Thoracic aorta (tissue), 2 donors: ENCODE results near the gene IL32. TPM values are rescaled to one million over a fixed set of nuclear protein-coding genes. Genes with fewer than 3 reads are reported as not detected.

ENCODE experiments used
- ATAC-seq: fragments of 150-250 bp; one replicate; pipeline ENCODE4 v1.8.0; 2017; ENCODE audit warnings: low read depth; ENCODE audit not compliant: insufficient number of reproducible peaks, low FRiP score
- DNase-seq: peaks from one replicate; pipeline ENCODE4 v3.0.0-alpha.2; 2020; ENCODE audit warnings: low spot score
- H3K27ac ChIP-seq, 2 donors: fragments of 200-600 bp; sonication (generic); 1 replicate in 1 of 2; 2 replicates in 1 of 2; pipeline ENCODE4 v1.5.1; 2016; ENCODE audit warnings: mild to moderate bottlenecking in 2 of 2, moderate library complexity in 2 of 2
- H3K27me3 ChIP-seq: fragments of 200-600 bp; sonication (generic); replicated peaks from 2 replicates; pipeline ENCODE4 v1.6.0; 2016; ENCODE audit warnings: mild to moderate bottlenecking; ENCODE audit not compliant: insufficient read depth
- H3K36me3 ChIP-seq: fragments of 200-600 bp; sonication (generic); one replicate; pipeline ENCODE4 v1.5.1; 2016
- H3K4me1 ChIP-seq, 2 donors: fragments of 200-600 bp; sonication (generic); 1 replicate in 1 of 2; 2 replicates in 1 of 2; pipeline versions ENCODE4 v1.5.1 to v1.6.0; 2016; ENCODE audit warnings: low read depth in 2 of 2, mild to moderate bottlenecking in 1 of 2; ENCODE audit not compliant: control insufficient read depth in 1 of 2
- H3K4me3 ChIP-seq: fragments of 200-600 bp; sonication (generic); 2 replicates; pipeline ENCODE4 v1.5.1; 2016; ENCODE audit warnings: mild to moderate bottlenecking
- H3K9me3 ChIP-seq: fragments of 200-600 bp; sonication (generic); 2 replicates; pipeline ENCODE4 v1.5.1; 2016
- total RNA-seq, 2 donors: library from RNA; depleted of rRNA; stranded (reverse); fragments of >200 nt; gene quantifications; one replicate each; pipeline versions ENCODE4 v1.1.0 to v1.2.3, GENCODE V29; 2016
- TF ChIP-seq, protein P1 (sequence below): fragments of 200-600 bp; sonication (generic); IDR thresholded peaks from one replicate; pipeline ENCODE4 v1.5.1; 2019; ENCODE audit warnings: antibody characterized with exemption

Gene IL32
- total RNA-seq, 2 donors from 2014 or later, result 42.4 to 55.4 TPM

DNA sequence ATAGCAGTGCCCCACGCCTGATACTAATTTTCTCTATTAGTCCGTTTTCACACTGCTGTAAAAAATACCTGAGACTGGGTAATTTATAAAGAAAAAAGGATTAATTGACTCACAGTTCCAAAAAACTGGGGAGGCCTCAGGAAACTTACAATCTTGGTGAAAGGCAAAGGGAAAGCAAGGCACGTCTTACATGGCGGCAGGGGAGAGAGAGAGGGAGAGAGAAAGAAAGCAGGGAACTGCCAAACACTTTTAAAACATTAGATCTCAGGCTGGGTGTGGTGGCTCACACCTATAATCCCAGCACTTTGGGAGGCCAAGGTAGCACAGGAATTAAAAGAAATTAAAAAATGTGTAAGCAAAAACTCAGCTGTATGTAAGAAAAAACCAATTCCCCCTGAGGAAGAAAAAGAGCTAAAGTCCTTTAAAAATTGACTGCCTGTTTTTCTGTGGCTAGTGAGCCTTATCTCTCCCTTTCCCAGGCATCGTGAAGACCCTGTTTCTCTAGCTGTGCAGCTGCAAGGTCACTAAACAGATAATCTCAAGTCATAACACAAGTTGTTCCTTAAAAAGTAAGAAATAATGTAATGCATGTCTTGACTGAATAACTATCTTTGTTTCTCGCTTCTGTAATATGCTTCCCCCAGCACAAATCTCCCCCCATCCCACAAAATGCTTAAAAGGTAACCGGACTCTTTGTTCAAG lies 19.7 kb downstream of the IL32 start:
- DNase-seq (no peak), ATAC-seq (no peak)
- no peak overlapping the region for H3K4me3 ChIP-seq
- H3K27me3 ChIP-seq, result no peaks in the 10 kb centered on the region
- no peak overlapping the region for H3K27ac ChIP-seq
- TF ChIP-seq, protein P1, sequence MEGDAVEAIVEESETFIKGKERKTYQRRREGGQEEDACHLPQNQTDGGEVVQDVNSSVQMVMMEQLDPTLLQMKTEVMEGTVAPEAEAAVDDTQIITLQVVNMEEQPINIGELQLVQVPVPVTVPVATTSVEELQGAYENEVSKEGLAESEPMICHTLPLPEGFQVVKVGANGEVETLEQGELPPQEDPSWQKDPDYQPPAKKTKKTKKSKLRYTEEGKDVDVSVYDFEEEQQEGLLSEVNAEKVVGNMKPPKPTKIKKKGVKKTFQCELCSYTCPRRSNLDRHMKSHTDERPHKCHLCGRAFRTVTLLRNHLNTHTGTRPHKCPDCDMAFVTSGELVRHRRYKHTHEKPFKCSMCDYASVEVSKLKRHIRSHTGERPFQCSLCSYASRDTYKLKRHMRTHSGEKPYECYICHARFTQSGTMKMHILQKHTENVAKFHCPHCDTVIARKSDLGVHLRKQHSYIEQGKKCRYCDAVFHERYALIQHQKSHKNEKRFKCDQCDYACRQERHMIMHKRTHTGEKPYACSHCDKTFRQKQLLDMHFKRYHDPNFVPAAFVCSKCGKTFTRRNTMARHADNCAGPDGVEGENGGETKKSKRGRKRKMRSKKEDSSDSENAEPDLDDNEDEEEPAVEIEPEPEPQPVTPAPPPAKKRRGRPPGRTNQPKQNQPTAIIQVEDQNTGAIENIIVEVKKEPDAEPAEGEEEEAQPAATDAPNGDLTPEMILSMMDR, result no peak
- no peaks in the 10 kb centered on the region for H3K36me3 ChIP-seq
- no peaks in the 10 kb centered on the region for H3K9me3 ChIP-seq
- peaks cover 0 to 5% of the 10 kb centered on the region in 2 donors for H3K4me1 ChIP-seq

DNA sequence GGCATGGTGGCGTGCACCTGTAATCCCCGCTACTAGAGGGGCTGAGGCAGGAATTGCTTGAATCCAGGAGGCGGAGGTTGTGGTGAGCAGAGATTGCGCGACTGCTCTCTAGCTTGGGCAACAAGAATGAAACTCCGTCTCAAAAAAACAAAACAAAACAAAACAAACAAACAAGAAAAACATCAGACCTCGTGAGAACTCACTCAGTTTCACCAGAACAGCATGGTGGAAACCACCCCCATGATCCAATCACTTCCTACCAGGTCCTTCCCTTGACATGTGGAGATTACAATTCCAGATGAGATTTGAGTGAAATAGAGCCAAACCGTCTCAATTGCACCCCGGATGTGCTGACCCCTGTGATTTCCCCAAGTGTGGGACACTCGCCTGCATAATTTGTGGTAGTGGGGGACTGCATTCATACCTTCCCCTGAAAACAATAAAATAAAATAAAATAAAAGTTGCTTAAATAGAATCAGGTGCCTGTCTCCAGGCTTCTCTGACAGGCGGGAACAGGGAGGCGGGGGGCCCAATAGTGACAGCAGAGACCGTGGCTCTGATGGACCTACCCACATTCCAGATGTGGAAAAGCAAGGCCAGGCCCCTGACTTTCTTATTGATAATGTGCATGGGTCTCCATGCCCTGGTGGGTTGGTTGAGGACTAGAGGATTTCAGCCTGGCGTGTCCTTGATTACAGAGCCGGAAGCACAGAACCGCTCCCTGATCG lies 20.6 kb downstream of the IL32 start:
- peak overlapping the region; percentile 60 for H3K4me3 ChIP-seq
- H3K9me3 ChIP-seq, result no peaks in the 10 kb centered on the region
- H3K27ac ChIP-seq, result no peak overlapping the region
- TF ChIP-seq, protein P1, result no peak
- no peaks in the 10 kb centered on the region for H3K27me3 ChIP-seq
- H3K4me1 ChIP-seq, result peaks cover 0 to 5% of the 10 kb centered on the region in 2 donors
- DNase-seq (no peak), ATAC-seq (no peak)
- no peaks in the 10 kb centered on the region for H3K36me3 ChIP-seq

DNA sequence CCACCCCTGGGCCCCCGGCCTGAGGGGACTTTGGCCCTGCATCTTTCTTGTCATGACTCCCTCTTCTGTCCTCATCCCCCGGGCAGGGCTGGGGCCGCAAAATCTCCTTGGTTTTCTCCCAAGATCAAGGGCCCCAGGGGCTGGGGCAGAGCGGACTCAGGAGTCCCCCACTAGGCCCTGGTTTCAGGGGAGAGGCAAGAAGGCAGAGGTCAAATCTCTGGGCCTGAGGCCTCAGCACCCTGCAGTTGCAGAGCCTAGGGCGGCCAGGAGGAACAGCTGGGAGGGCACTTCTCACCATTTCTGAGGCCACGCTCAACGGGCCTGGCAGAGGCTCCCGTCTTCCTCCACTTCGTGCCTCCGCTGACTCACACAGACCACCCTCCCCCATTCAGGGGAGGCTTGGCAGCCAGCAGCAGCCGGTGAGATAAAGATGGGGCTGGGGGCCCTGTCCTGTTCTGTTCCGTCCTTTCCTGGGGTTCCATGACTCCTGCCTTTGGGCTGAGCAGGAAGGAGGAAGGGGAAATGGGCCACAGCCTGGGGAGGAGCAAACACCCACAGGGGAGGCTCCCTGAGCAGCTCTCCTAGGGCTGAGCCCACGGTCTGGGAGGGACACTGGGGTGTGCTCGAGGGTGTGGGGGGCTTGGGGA lies 21.3 kb downstream of the IL32 start:
- ATAC-seq (no peak), DNase-seq (no peak)
- H3K4me3 ChIP-seq, result peak overlapping the region; percentile 60
- H3K9me3 ChIP-seq, result no peaks in the 10 kb centered on the region
- H3K36me3 ChIP-seq, result no peaks in the 10 kb centered on the region
- H3K27ac ChIP-seq, result no peak overlapping the region
- TF ChIP-seq, protein P1, result no peak
- peaks cover 0 to 5% of the 10 kb centered on the region in 2 donors for H3K4me1 ChIP-seq
- H3K27me3 ChIP-seq, result no peaks in the 10 kb centered on the region

DNA sequence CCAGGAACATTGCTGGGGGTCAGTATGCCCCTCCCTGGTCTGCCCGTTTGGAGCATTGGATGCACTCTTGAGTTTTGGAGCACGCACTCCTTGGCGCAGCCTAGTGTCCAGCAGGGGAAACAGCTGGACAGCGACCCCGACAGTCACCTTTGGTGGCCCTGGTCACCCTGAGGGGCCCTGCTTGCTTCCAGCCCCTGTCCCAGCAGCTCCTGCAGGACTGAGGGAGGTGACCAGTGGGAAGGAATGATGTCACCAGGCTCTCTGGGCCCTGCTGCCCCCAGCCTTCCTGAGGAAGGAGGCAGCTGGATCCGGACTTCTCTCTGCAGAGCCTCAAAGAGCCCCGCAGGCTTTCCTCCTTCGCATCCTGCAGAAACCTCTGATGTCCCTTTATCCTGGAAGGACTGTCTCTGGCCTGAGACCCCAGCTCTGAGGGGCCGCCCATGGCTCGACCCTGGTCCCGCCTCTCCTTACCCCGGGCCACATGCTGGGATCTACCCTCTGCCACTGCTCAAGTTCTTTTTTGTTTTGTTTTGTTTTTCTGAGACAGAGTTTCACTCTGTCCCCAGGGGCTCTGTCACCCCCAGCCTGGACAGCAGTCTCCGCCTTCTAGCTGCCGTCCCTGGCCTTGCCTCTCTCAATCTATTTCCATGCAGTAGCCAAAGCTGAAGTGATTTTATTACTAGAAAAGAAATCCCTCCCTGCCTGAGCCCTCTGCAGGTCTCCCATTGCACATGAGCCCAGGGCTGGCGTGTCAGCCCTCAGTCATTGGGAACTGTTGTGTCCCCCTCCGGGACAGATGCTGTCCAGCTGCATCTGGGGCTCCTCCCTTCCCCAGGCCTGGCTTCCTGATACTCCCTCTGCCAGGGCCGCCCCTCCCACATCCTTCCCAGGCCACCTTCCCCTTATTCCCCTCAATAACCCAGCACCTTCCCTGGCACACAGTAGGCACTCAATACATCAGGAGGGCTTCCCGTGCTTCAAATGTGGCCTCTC lies 22.1 kb downstream of the IL32 start:
- Histone ChIP-seq H3K4me1 (peaks cover 0 to 5% of the 10 kb centered on the region in 2 donors), H3K9me3 (no peaks in the 10 kb centered on the region), H3K4me3 (peak overlapping the region; percentile 60), H3K36me3 (no peaks in the 10 kb centered on the region), H3K27ac (no peak overlapping the region), H3K27me3 (no peaks in the 10 kb centered on the region)
- DNase-seq (no peak), ATAC-seq (no peak)
- TF ChIP-seq, protein P1, result no peak
